IPS-NIHi11 (cell line): ENCODE results near the gene POLRMT.

Experiments used
- DNase-seq: peaks from one replicate; pipeline ENCODE4 v3.0.0; 2012; ENCODE audit warnings: mixed read lengths, low spot score

POLRMT gene

DNA sequence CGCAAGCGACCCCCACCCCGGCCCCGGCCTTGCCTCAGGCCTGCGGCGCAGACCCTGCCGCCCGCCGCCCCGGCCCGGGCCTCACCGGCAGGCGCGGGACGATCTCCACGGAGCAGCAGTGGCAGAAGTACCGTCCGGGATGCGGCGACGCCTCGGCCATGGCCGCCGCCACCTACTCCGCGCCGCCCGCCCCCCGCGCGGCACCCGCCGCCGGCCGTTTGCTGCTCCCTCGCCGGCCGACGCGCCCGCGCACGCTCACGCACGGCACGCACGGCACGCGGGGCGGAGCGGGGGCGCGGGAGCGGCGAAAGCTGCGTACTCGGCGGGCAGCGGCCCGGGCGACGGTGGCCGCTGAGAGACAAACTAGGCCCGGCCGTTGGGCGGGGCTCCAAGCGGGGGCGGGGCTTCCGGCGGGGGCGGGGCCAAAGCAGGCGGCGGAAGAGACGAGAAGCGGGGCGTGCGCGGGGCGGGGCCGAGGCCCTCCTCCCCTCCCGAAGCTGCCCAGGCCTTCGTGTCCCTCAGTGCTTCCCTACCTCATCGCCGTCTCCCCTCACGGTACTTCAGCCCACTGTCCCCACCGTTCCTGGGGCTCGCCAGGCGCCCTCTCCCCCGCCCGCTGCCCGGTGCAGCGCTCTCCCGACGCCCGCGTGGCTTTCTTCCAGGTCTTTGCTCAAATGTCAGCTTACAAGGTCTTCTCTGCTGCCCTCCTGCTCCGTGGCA is 29.8 kb upstream of the POLRMT start, which contains the start of gene RNF126:
RNF126 (minus strand) TSS at position 253 of the 720 bp plus-strand sequence; CDS start at position 160, 93 bp downstream.
- peak; percentile 98 for DNase-seq

DNA sequence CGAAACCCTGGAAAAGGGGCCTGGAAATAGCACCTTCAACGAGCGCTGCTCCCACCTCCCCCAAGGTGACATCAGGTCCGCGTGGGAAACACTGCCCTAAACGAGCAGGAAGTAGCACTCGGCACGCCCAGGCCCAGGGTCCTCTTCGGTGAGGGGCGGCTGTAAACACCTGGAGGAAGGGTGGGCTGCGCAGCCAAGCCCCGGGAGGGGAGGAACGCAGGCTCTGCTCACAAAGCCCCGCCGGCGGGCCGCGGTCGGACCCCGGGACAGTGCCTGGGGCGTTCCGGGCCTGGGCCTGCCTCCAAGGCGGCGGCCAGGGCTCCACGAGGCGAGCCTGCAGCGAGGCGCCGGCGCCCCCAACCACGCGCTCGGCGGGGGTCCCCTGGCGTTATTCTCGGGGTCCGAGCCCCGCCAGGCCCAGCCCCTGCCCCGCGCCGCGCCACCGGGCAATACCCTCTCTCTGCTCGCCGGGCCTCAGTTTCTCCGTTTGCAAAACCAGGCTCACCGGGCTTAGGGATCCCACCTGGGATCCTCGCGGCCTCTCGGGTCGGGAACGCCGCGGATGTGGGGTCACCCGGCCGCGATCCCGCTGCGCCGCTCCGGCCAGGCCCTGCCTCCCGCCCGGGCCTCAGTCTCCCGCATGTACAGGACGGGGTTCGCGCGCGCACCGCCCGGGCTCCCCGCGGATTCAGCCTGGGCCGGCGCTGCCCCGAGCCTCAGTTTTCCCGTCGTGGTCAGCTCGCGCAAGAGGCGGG is 29.0 kb upstream of the POLRMT start:
- peak; percentile 68 for DNase-seq

DNA sequence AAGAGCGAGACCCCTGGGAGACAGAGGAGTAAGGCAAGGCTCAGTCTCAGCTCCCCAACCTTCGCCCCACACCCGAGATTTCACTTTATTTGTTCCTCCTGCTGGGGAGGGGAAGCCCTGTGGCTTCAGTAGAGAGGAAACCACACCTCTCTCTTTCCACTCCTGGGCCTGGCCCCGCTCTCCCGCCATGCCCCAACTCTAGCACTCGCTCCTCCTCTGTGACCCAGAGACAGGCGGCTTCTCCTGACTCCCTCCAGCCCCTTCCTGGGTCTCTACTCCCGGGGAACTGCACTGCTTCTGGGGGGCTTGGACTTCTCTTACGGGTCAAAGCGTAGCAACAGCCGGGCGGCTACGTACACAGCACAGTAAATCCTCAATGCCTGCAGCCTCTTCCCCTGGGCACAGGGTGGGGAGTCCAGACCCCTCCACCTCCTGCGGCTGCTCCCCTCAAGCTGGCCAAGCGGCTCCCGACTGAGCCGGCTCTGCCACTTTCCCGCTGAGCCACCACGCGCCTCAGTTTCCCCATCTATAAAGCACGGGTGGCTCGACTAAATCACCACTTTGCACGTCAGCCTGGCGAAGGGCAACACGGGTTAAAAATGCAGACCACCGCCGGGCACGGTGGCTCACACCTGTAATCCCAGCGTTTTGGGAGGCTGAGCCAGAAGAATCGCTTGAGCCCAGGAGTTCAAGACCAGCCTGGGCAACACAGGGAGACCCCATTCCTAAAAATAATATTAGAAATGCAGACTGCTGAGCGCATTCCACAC is 28.3 kb upstream of the POLRMT start:
- no peak for DNase-seq

GRCh38 chr19:660793-661426 is 27.6 kb upstream of the POLRMT start:
- DNase-seq = no peak

GRCh38 chr19:658916-659839 is 25.8 kb upstream of the POLRMT start:
- DNase-seq = no peak

DNA sequence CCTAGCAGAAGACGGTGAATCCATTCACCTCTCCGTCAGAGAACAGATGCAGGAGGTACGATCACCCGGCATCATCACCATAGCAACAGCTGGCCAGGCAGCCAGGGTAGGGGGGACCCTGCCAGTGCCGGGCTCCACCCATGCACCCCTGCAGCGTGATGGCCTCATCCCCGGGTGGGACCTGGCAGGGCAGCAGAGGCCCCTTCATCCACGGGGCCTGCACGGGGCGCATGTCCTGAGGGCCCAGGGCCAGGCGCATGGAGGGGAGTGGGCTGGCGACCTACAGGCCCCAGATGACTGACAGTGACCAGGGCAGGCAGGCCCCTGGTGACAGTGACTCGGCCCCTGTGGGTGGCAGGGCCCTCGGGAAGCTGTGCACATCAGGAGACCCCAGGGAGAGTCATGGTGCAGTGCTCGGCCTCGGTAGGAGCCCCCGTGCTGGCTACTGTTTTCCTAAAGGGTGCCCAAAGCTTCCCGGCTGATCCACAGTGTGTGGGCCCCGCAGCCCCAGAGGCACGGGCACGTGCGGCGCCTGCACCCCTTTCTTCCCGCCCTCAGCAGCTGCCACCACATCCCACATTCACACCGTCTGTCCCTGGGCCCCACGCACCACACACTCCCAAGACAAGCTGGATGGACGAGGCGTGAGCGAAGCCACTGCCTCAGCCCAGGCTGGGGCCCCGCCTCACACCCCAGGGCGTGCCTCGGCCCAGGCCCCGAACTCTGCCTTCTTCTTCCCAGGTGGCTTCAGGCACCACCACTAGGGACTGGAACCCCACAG is 24.9 kb upstream of the POLRMT start:
- no peak for DNase-seq

DNA sequence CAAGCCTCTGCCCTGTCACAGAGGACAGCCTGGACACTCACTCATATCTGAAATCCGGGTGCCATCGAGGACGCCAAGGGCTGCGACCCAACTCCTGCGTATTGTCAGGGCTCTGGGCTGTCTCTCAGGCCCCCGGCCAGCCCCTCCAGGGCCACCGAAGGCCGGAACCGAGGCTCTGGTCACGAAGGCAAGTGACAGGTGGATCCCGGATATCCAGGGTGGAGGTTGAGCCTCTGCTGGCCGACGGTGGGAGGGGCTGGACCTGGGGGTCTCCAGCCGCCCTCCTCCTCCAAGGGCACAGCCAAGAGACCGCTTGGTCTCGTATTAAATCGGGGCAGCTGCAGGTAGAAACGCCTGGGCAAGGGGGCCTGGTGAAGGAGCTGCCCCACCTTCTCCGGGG is 24.3 kb upstream of the POLRMT start:
- DNase-seq = no peak

- DNase-seq = no peak
Observed at GRCh38 chr19:656751-657559, 23.6 kb upstream of the POLRMT start.

DNA sequence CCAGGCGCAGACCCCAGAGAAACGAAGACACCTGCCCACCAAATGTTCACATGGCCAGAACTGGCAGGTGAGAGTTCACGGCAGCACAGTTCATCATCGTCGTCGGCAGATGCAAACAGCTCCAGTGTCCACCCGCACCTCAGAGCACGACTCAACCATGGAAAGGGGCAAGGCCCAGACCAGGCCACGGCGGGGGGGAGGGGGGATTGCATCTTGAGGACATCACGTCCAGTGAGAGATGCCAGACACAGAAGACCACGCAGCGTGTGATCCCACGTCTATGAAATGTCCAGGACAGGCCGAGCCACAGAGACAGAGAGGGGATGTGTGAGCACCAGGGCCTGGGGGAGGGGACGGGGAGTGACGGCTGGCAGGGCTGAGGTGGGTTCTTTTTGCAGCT is 22.4 kb upstream of the POLRMT start:
- DNase-seq = no peak

GRCh38 chr19:653425-653824 is 20.1 kb upstream of the POLRMT start:
- no peak for DNase-seq

DNA sequence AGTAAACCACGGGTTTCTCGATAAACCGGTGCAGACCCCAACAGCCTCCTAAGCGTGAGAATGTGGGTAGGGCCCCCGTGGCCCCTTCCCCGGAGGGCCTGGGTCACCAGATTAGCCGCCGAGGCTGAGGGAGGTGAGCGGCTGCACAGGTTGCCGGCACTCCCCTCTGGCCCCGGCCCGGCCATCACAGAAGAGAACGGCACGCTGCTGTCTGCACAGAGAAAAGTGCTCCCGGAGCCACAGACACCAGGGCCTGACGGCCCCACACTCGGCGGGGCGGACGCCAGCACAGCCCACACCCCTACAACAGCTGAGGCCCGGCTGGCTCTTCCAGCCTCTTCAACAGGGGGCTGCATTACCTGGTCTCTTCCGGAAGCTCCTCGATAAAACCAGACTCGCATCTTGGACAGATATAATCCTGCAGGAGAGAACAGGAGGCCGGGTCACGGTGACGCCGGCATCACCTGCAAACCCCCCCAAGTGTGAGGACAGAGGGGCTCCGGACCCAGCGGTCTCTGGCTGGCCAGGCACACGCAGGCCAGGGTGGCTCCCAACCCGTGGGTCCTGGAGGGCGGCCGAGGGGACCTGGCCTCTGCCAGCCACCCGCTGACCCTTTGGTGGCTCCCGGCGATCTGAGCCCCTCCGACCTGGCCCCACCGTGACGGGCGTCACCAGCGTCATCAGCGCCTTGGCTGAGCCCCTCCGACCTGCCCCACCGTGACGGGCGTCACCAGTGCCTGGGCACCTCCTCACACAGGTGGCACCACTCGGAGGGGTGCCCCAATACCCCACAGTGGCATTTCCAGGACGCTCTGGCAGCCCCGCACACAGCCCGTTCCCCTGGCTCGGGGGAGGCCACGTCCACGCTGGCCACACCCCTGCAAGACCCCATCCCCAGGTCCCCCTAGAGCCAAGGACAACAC is 19.4 kb upstream of the POLRMT start:
- DNase-seq = no peak

DNA sequence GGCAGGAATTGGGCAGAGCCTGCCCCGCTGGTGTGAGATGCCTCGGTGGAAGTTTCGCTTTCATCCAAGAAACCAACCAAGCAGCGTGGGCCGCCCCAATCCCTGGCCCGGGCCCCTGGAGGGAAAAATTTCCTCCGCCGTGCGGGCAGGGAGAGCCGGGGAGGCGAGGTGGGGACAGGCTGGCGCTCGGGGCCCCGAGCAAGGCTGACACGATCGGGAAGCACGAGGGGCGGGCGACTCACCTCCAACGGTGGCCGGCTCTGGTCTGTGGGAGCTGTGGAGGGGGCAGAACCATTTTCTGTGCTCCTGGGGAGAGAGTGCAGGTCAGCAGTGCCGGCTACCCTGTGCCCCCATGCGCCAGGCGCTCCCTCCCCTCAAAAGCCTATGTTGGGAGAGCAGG is 18.7 kb upstream of the POLRMT start:
- no peak for DNase-seq

DNA sequence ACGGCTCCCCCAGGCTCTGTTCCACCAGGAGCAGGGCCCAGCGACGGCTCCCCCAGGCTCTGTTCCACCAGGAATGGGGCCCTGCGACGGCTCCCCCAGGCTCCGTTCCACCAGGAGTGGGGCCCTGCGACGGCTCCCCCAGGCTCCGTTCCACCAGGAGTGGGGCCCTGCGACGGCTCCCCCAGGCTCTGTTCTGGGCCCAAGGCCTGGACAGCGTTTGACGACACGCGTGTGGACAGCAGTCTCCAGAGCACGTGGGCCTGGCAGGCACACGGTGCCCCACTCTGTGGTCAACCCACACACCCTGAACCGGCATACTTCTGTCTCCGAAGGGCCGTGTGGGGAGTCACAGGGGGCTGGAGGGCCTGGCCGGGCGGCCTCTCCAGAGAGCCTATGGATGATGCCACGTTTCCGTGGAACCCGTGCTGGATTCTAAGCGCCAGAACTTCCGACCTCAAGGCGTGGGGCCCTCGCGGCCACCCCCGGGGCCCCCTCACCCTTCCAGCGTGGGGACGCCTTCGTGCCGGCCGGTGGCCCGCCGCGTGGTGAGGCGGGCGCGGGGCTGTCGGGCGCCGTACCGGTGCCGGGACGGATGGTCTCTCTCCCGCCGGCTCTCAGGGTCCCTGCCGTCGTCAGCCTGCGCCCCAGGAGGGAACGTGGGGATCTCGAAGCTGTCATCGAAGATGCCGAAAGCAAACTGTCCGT is 17.9 kb upstream of the POLRMT start:
- no peak for DNase-seq

GRCh38 chr19:650121-650520 is 16.8 kb upstream of the POLRMT start:
- DNase-seq = peak; percentile 6

GRCh38 chr19:648904-649801 is 15.8 kb upstream of the POLRMT start:
- DNase-seq = peak; percentile 29

- peak; percentile 24 for DNase-seq
Observed at GRCh38 chr19:648305-648704, 15.0 kb upstream of the POLRMT start.
